ENCODE measurements around the gene MRPL20.

Gene MRPL20

GRCh38 chr1:1441002-1441888 lies 34.2 kb upstream of the MRPL20 start:
- Histone ChIP-seq H3K4me2 (ENCODE audit: low read length) (no peak overlapping the region), H4K20me1 (ENCODE audit: control insufficient read depth, insufficient read depth, low read depth, low read length) (no peaks in the 10 kb centered on the region), H3K4me1 (ENCODE audit: control insufficient read depth, low read length) (no peaks in the 10 kb centered on the region), H3K9me3 (ENCODE audit: control insufficient read depth, insufficient read depth, low read length) (no peaks in the 10 kb centered on the region), H3K4me3 (ENCODE audit: low read length) (no peak overlapping the region), H3K9me2 (replicated peaks; ENCODE audit: control insufficient read depth, low read length) (no peaks in the 10 kb centered on the region), H3K79me2 (ENCODE audit: control insufficient read depth, low read length) (no peaks in the 10 kb centered on the region), H3K27ac (ENCODE audit: low read depth, low read length) (no peak overlapping the region), H3F3A (ENCODE audit: control insufficient read depth, insufficient read depth) (no peaks in the 10 kb centered on the region), H3K36me3 (ENCODE audit: control insufficient read depth, low read length) (no peaks in the 10 kb centered on the region), H3K27me3 (ENCODE audit: control insufficient read depth, low read length) (no peaks in the 10 kb centered on the region)
- TF ChIP-seq CTCF (IDR thresholded peaks at IDR 0.05; ENCODE audit: low read depth, low read length, poor library complexity, severe bottlenecking) (peak; percentile 91), EZH2phosphoT487 (IDR thresholded peaks at IDR 0.05; ENCODE audit: borderline replicate concordance, low read length) (no peak)

DNA sequence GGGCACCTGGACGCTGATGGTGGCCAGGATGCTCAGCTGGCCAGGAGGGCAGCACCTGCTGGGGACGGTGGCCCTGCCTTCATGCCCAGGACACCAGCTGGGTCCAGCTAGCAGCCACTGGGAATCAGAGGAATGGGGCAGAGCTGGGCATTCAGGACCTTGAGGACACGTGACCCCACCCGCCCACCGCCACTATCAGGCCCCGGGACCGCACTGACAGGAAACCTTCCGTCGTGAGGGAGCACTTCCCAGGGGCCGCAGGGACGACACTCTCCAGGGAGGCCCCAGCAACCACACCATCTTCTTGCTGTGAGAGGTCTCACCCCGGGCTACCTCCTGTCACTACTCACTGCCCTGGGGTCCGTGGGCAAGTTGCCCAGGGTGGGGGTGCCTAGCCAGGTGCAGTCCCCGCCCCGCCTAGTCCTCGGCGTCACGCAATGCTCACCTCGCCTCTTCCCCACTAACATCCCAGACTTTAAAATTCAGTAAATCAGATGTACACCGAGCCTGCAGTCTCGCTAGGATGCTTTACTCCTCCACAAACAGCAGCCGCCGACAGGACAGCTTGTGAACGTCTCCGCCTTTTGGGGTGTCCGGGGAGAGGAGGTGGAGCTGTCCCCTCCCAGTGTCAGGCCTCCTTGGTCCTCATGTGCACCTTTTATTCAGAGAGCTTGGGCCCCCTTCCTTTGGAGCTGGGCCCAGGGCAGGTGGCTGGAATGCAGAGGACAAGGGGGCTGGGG lies 33.3 kb upstream of the MRPL20 start:
- H3K36me3 ChIP-seq (ENCODE audit: control insufficient read depth, low read length): no peaks in the 10 kb centered on the region
- no peaks in the 10 kb centered on the region for H3K9me3 ChIP-seq (ENCODE audit: control insufficient read depth, insufficient read depth, low read length)
- no peaks in the 10 kb centered on the region for H3K9me2 ChIP-seq (replicated peaks; ENCODE audit: control insufficient read depth, low read length)
- TF ChIP-seq EZH2phosphoT487 (IDR thresholded peaks at IDR 0.05; ENCODE audit: borderline replicate concordance, low read length) (no peak), CTCF (IDR thresholded peaks at IDR 0.05; ENCODE audit: low read depth, low read length, poor library complexity, severe bottlenecking) (no peak)
- no peaks in the 10 kb centered on the region for H3K4me1 ChIP-seq (ENCODE audit: control insufficient read depth, low read length)
- H3K4me3 ChIP-seq (ENCODE audit: low read length): no peak overlapping the region
- H3K4me2 ChIP-seq (ENCODE audit: low read length): no peak overlapping the region
- H3K27me3 ChIP-seq (ENCODE audit: control insufficient read depth, low read length): no peaks in the 10 kb centered on the region
- H3F3A ChIP-seq (ENCODE audit: control insufficient read depth, insufficient read depth): no peaks in the 10 kb centered on the region
- H3K79me2 ChIP-seq (ENCODE audit: control insufficient read depth, low read length): no peaks in the 10 kb centered on the region
- H4K20me1 ChIP-seq (ENCODE audit: control insufficient read depth, insufficient read depth, low read depth, low read length): no peaks in the 10 kb centered on the region
- H3K27ac ChIP-seq (ENCODE audit: low read depth, low read length): no peak overlapping the region

DNA sequence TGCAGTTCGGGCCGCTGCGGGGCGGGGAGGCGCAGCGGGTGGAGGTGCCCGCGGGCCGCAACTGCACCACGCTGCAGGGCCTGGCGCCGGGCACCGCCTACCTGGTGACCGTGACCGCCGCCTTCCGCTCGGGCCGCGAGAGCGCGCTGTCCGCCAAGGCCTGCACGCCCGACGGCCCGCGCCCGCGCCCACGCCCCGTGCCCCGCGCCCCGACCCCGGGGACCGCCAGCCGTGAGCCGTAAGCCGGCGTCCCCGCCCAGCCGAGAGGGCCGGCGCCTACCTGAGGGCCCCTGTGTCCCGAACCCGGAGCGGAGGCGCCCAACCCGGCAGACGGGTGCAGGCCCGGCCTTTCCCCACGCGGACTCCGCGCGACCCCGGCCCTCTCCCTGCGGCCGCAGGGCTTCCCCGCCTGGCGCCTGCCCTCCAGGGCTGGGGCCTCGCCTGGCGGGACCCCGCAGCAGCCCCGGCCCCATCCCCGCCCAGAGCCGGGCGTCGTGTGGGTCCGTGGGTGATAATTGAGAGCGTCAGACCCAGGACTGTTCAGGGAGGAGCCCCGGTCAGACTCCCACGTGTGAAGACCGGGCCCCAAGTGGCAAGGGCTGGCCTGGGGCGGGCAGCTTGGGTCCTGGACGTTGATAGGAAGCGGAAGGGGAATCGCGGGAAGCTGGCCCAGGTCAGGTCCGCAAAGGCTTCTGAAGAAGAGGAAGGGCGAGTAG lies 32.6 kb upstream of the MRPL20 start:
- no peaks in the 10 kb centered on the region for H3F3A ChIP-seq (ENCODE audit: control insufficient read depth, insufficient read depth)
- no peaks in the 10 kb centered on the region for H3K4me1 ChIP-seq (ENCODE audit: control insufficient read depth, low read length)
- no peaks in the 10 kb centered on the region for H3K79me2 ChIP-seq (ENCODE audit: control insufficient read depth, low read length)
- H3K27me3 ChIP-seq (ENCODE audit: control insufficient read depth, low read length): peaks cover 7% of the 10 kb centered on the region
- no peaks in the 10 kb centered on the region for H3K9me2 ChIP-seq (replicated peaks; ENCODE audit: control insufficient read depth, low read length)
- H3K4me3 ChIP-seq (ENCODE audit: low read length): no peak overlapping the region
- H4K20me1 ChIP-seq (ENCODE audit: control insufficient read depth, insufficient read depth, low read depth, low read length): no peaks in the 10 kb centered on the region
- H3K27ac ChIP-seq (ENCODE audit: low read depth, low read length): no peak overlapping the region
- no peak for TF ChIP-seq EZH2phosphoT487 (IDR thresholded peaks at IDR 0.05; ENCODE audit: borderline replicate concordance, low read length)
- TF ChIP-seq CTCF (IDR thresholded peaks at IDR 0.05; ENCODE audit: low read depth, low read length, poor library complexity, severe bottlenecking): no peak
- H3K4me2 ChIP-seq (ENCODE audit: low read length): no peak overlapping the region
- no peaks in the 10 kb centered on the region for H3K36me3 ChIP-seq (ENCODE audit: control insufficient read depth, low read length)
- H3K9me3 ChIP-seq (ENCODE audit: control insufficient read depth, insufficient read depth, low read length): no peaks in the 10 kb centered on the region
